Urinary bladder (tissue), 4 donors: Measurements from ENCODE around the gene PRPF19. TPM values are rescaled to one million over a fixed set of nuclear protein-coding genes. Genes with fewer than 3 reads are reported as not detected.

ENCODE experiments used
- DNase-seq: peaks from one replicate; pipeline ENCODE4 v3.0.0-alpha.2; 2015; ENCODE audit errors: extremely low spot score
- H3K27ac ChIP-seq: one replicate; pipeline ENCODE4 v1.5.1; 2013; ENCODE audit warnings: low read depth, mild to moderate bottlenecking, moderate library complexity
- H3K36me3 ChIP-seq: one replicate; pipeline ENCODE4 v1.6.1; 2013; ENCODE audit warnings: mild to moderate bottlenecking, moderate library complexity; ENCODE audit not compliant: insufficient read depth
- H3K4me1 ChIP-seq: one replicate; pipeline ENCODE4 v1.6.1; 2013; ENCODE audit warnings: mild to moderate bottlenecking, moderate library complexity; ENCODE audit not compliant: insufficient read depth
- H3K4me3 ChIP-seq: one replicate; pipeline ENCODE4 v1.5.1; 2013; ENCODE audit warnings: low read depth, low read length
- whole genome bisulfite sequencing: extraction: QIAGEN DNeasy Blood & Tissue Kit; methylation state at CpG from one replicate; pipeline ENCODE4 v1.1.7; 2013; 5-methylcytosine and 5-hydroxymethylcytosine counted together
- polyA plus RNA-seq: library from polyadenylated mRNA; stranded (reverse); fragments of 200-250 nt; gene quantifications from one replicate; pipeline ENCODE4 v1.2.3, GENCODE V29; 2013
- total RNA-seq: library from RNA; depleted of rRNA; stranded (reverse); fragments of >200 nt; gene quantifications from one replicate; pipeline ENCODE4 v1.2.3, GENCODE V29; 2014
- donor health status: healthy with polysubstance abuse.
- donor health status: healthy.

PRPF19 gene
- total and polyA plus RNA-seq, 2 donors = 31.2 to 83.0 TPM

DNA sequence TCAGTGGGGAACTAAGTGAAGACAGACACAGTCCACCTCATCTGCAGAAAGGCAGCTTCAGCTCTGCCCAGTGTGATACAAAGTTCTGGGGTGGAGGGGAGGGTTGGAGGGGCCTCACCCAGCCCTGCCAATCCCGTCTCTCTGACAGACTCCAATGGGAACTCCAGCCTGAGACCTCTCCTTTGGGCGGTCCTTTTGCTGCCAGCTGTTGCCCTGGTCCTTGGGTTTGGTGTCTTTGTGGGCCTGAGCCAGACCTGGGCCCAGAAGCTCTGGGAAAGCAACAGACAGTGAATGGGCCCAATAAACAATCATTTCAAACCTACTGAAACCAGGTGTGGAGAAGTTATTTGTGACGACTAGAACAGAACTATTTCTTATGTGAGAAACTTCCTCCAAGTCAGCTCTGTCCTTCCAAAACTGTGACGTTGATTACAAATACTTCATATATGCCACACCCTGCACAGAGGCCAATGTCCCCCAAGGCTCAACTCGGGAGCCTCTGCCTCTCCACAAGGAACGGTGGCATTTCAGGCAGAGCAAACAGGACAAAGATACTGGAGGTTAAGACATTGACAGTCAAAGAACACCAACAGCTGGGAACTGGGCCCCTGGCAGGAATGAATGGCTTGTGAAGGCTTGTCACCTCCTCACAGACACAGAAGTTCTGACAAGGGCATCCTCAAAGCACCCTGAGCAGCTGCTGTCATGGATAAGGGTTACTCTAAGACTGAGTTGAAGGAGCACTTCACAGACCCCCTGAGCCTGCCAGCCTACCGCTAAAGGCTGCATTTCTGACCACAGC is 30.8 kb downstream of the PRPF19 start:
- WGBS = 86% methylated on average over 7 of the region's 7 CpGs
- Histone ChIP-seq H3K36me3 (no peaks in the 10 kb centered on the region), H3K4me1 (no peaks in the 10 kb centered on the region), H3K4me3 (no peak overlapping the region), H3K27ac (no peak overlapping the region)
- no peak for DNase-seq

DNA sequence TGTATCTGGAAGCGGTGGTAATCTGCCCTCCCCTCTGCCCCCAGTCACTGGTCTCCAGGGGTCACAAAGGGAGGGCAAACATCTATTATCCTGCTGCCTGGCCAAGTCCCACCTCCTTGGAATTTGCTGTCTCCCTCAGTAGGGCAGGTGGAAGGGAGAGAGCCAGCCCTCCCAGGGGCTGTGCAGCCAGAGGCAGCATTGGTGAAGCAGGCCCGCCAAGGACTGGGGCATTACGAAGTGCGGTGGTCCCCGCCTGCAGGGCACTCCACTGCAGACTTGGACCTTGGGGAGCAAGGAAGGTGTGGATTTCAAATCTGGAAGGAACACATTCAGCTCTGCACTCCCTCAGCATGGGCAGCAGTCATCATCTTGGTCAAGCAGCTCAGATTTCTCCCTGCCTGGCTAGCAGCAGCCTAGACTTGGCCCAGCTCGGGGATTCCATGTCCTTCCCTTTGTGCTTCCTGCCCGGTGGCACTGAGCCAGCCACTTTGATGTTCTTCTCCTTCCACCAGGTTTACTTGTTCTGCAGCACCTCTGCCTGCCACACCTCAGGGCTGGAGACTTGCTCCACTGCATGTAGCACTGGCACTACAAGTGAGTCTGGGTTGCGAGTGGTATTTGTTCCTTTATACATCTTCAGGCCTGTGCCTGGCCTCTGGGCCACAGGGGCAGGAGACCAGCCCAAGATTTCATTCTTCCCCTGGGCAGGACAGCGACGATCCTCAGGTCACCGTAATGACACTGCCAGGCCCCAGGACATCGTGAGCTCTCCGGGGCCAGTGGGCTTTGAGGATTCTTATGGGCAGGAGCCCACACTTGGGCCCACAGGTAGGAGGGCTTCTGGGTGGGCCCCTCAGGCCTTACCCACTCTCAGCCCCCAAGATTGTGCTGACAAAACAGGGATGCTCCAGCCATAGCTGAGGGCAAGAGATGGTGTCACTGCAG is 31.7 kb downstream of the PRPF19 start:
- DNase-seq = no peak
- WGBS = 88% methylated on average over 13 of the region's 13 CpGs
- Histone ChIP-seq H3K4me3 (no peak overlapping the region), H3K4me1 (no peaks in the 10 kb centered on the region), H3K27ac (no peak overlapping the region), H3K36me3 (no peaks in the 10 kb centered on the region)

DNA sequence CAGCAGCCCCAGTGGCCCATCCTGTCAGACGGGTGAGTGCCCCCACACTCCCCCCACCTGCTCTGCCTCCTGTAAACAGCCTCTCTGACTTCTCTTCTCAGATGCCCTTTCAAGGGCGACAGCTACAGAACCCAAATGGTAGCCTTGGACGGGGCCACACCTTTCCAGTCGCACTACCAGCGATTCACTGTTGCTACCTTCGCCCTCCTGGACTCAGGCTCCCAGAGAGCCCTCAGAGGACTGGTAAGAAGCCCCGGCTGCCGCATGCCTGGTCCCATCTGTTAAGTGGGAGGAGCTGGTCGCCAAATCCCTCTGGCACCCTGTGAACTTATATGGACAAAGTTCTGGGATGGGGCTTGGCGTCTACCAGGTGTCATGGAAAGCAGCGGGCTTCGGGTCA is 32.9 kb downstream of the PRPF19 start:
- WGBS = 86% methylated on average over 12 of the region's 12 CpGs
- H3K36me3 ChIP-seq = no peaks in the 10 kb centered on the region
- no peak overlapping the region for H3K27ac ChIP-seq
- H3K4me3 ChIP-seq = no peak overlapping the region
- no peaks in the 10 kb centered on the region for H3K4me1 ChIP-seq
- DNase-seq = no peak

DNA sequence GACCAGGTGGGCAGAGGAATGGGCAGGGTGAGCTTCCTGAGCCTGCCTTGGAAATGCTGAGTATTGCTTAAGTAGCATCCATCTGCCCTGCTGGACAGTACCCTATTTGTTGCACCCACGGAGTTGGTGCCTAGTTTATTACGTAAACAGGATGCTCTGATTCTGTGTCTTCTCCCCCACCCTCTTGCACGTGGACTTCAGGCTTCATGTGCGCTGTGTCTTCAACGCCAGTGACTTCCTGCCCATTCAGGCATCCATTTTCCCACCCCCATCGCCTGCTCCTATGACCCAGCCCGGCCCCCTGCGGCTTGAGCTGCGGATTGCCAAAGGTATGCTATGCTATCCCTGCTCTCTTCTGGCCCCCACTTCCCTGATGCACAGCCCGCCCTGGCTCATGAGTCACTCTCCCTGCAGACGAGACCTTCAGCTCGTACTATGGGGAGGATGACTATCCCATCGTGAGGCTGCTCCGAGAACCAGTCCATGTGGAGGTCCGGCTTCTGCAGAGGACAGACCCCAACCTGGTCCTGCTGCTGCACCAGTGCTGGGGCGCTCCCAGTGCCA is 33.3 kb downstream of the PRPF19 start:
- H3K27ac ChIP-seq = no peak overlapping the region
- H3K4me3 ChIP-seq = no peak overlapping the region
- no peaks in the 10 kb centered on the region for H3K4me1 ChIP-seq
- no peaks in the 10 kb centered on the region for H3K36me3 ChIP-seq
- WGBS = 55% methylated on average over 16 of the region's 16 CpGs
- DNase-seq = no peak

DNA sequence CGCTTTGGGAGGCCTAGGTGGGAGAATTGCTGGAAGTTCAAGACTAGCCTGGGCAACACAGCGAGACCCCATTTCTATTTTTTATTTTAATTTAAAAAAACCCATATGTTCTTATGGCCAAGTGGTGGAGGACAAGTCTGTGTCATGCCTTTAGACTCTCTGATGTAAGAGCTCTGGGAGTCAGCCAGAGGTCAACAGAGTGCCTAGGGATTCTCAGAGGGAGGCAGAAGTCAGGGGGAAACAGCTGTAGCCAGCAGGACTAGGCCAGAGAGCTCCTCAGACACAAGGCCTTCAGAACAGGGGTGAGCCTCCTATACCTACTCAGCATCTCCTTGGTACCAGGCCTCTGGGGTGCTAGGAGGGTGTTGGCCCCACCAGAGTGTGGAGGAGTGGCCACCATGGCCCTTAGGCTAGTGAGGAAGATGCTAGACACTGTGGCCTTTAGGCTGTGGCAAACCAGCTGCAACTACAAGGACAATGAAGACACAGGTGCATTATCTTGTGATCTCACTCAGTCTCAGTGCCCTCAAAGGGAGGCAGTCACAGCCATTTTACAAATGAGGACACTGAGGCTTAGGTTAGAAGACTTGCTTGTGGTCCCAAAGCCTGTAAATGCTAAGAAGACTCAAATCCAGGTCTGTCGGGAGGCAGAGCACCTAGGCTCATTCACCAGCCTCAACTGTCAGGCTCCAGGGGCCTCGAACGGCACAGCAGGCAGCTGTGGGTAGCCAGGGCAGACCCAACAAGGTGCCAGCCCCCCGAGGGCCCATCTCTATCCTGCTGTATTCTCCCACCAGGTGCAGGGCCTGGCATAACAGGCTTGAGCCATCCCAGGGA is 34.0 kb downstream of the PRPF19 start:
- no peaks in the 10 kb centered on the region for H3K4me1 ChIP-seq
- H3K27ac ChIP-seq = no peak overlapping the region
- H3K4me3 ChIP-seq = no peak overlapping the region
- H3K36me3 ChIP-seq = no peaks in the 10 kb centered on the region
- WGBS = 89% methylated on average over 6 of the region's 6 CpGs
- DNase-seq = no peak

DNA sequence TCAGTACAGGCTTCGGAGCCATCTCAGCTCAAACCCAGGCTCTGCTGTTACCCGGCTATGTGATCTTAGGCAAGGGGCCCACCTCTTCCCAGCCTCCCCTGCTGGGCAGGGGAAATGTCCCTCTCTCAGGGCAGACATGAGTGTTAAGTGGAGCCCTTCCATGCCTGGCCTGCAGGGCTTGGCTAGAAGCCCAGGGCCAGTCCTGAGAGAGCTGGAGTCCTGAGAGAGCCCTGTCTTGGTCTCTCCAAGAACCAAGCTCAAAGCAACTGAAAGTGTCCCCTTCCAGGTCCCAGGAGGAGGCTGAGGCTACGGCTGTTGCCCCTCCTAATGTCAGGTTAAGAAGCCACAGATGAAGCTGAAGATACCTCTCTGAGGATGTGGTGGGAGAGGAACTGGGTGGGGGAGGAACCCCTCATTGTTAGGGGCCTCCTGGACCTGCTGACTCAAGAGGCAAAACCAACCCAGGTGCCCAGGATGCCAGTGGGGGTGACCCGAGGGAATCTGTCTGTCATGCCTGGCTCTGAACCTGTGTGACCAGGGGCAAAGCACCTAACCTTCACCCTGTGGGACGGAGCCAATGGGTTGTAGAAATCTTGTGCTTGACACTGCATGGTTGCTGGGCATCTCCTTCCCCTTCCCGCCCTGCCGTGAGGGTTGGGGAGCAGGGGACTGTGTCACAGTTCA is 34.9 kb downstream of the PRPF19 start:
- WGBS = 82% methylated on average over 7 of the region's 7 CpGs
- DNase-seq = no peak
- Histone ChIP-seq H3K27ac (no peak overlapping the region), H3K4me1 (no peaks in the 10 kb centered on the region), H3K36me3 (no peaks in the 10 kb centered on the region), H3K4me3 (no peak overlapping the region)

DNA sequence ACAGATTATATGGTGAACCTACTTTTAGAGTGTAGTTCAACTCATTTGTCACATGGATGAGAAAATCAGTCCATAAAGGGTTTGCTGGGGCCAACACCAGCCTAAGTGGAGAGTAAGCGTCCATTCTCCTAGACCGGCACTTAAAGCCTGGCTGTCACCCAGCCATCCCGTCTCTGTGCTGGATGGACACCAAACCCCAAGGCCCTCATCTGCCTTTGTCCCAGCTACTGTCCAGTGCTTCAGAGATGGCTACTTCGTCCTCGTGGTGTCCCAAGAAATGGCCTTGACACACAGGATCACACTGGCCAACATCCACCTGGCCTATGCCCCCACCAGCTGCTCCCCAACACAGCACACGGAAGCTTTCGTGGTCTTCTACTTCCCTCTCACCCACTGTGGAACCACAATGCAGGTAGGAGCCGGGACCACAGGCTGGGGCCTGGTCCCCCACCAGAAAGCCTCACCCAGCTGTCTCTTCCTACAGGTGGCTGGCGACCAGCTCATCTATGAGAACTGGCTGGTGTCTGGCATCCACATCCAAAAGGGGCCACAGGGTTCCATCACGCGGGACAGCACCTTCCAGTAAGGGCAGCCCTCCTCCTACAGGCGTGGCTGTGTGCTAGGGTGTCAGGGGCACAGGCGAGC is 35.5 kb downstream of the PRPF19 start:
- Histone ChIP-seq H3K4me3 (no peak overlapping the region), H3K4me1 (no peaks in the 10 kb centered on the region), H3K27ac (no peak overlapping the region), H3K36me3 (no peaks in the 10 kb centered on the region)
- 85% methylated on average over 13 of the region's 13 CpGs for WGBS
- DNase-seq = no peak

DNA sequence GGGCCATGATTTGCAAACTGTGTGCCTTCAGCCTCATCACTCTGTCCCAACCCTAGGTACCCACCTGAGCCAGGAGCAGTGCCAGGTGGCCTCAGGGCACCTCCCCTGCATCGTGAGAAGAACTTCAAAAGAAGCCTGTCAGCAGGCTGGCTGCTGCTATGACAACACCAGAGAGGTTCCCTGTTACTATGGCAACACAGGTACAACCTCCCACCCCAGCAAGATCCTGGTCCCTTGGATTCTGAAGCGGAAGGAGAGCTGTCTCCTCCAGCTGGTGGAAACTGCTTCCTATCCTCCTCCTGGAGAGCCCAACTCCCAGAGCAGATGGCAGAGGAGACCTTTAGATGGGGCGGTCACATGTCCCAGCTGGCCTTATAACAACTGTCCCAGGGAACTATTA is 36.1 kb downstream of the PRPF19 start:
- no peak for DNase-seq
- no peak overlapping the region for H3K27ac ChIP-seq
- no peak overlapping the region for H3K4me3 ChIP-seq
- WGBS = 56% methylated on average over 3 of the region's 3 CpGs
- no peaks in the 10 kb centered on the region for H3K36me3 ChIP-seq
- no peaks in the 10 kb centered on the region for H3K4me1 ChIP-seq

DNA sequence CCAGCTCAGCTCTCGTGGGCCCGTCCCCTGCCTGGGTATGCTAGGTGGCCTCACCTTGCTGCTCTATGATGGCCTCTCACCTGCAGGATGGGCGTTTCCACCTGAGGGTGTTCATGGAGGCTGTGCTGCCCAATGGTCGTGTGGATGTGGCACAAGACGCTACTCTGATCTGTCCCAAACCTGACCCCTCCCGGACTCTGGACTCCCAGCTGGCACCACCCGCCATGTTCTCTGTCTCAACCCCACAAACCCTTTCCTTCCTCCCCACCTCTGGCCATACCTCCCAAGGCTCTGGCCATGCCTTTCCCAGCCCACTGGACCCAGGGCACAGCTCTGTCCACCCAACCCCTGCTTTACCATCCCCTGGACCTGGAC is 36.9 kb downstream of the PRPF19 start:
- no peaks in the 10 kb centered on the region for H3K4me1 ChIP-seq
- no peaks in the 10 kb centered on the region for H3K36me3 ChIP-seq
- no peak for DNase-seq
- H3K27ac ChIP-seq = no peak overlapping the region
- H3K4me3 ChIP-seq = no peak overlapping the region
- 92% methylated on average over 7 of the region's 7 CpGs for WGBS

DNA sequence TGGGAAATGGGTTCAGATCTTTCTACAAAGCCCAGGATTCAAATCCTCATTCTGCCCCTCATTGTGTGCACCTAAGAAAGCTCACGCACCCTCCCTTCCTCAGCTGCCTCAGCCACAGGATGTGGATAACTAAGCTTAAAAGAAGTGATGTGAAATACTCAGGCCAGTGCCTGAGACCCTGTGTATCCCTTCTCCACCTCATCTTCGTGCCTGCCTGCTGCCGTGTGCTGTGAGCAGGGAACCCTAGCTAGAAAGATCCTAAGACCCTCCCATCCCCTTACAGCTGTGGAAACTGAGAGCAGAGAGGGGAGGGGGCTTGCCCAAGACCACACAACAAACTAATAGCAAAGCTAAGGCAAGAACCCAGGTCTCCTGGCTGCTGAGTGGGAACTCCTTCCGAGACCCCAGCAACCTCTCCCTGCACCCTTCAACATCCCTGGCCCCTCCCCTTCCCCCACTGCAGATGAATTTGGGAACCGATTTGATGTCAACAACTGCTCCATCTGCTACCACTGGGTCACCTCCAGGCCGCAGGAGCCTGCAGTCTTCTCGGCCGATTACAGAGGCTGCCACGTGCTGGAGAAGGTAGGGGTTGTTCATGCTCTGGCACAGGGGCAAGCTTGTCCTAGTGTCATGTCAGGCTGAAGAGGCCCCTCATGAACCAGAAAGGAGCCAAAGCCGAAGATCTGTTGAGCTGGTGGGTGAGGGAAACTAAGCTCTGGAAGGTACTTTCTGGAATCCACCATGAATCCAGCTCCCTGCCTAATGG is 37.5 kb downstream of the PRPF19 start:
- DNase-seq = no peak
- WGBS = 78% methylated on average over 10 of the region's 10 CpGs

DNA sequence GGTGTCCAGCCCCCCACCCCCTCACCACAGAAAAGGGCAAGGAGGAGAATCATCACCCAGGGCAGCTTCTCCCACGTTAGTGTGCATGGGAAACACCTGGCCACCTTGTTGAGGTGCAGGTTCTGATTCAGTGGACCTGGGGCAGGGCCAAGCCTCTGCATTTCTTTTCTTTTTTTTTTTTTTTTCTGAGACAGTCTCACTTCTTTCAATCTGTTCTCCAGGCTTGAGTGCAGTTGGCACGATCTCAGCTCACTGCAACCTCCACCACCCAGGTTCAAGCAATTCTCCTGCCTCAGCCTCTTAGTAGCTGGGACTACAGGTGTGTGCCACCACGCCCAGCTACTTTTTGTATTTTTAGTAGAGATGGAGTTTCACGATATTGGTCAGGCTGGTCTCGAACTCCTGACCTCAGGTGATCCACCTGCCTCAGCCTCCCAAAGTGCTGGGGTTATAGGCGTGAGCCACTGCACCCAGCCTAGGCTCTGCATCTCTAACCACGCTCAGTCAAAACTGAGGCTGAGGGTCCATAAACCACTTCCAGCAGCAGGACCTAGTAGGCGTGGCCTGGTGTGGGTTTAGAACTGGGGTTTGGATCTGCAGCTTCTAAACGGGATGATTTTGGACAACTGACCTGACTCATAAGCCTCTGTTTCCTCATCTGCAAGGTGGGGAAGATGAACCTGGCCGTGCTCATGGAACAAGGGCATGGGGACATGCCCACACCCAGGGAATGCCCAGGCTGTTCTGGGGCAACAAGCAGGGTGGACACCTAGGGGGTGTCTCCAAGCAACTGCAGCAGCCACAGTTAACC is 38.3 kb downstream of the PRPF19 start:
- no peak for DNase-seq
- WGBS = 75% methylated on average over 10 of the region's 10 CpGs

More for the DNA sequence above, 37.5 kb downstream of the PRPF19 start:
- H3K4me1 ChIP-seq = no peaks in the 10 kb centered on the region
- no peak overlapping the region for H3K4me3 ChIP-seq
- H3K27ac ChIP-seq = no peak overlapping the region
- no peaks in the 10 kb centered on the region for H3K36me3 ChIP-seq

More for the DNA sequence above, 38.3 kb downstream of the PRPF19 start:
- no peaks in the 10 kb centered on the region for H3K4me1 ChIP-seq
- H3K36me3 ChIP-seq = no peaks in the 10 kb centered on the region
- H3K4me3 ChIP-seq = no peak overlapping the region
- H3K27ac ChIP-seq = no peak overlapping the region
